GM18867 (cell line): ENCODE data around the gene FGL2.
"Not testable (repeated sequence)": the region's sequence is repeated elsewhere in the genome, so short reads cannot be mapped to it uniquely, and the experiment has no call there.

Experiments used
- ATAC-seq: cut with Tn5 transposase; IDR thresholded peaks from one replicate; pipeline ENCODE4 v1.9.1; 2021; ENCODE audit warnings: mild to moderate bottlenecking, moderate library complexity; ENCODE audit not compliant: unreplicated experiment

FGL2 gene

GRCh38 chr7:77199013-77199966, at the start of gene FGL2:
TSS of gene FGL2 (minus strand) at chr7:77199819. CDS start at chr7:77199793, 26 bp downstream.
- no peak for ATAC-seq

- no peak for ATAC-seq
Measured at GRCh38 chr7:77248154-77248553, 48.5 kb upstream of the FGL2 start.

GRCh38 chr7:77247206-77247850, 47.7 kb upstream of the FGL2 start:
- ATAC-seq, result peak; percentile 73

- no peak for ATAC-seq
Measured at GRCh38 chr7:77246026-77246640, 46.5 kb upstream of the FGL2 start.

GRCh38 chr7:77245015-77245755, 45.6 kb upstream of the FGL2 start:
- ATAC-seq, result no peak

- ATAC-seq, result no peak
Measured at GRCh38 chr7:77244222-77244934, 44.8 kb upstream of the FGL2 start.

- ATAC-seq, result no peak
Measured at GRCh38 chr7:77242554-77242953, 42.9 kb upstream of the FGL2 start.

- ATAC-seq, result no peak
Measured at GRCh38 chr7:77242068-77242467, 42.4 kb upstream of the FGL2 start.

- ATAC-seq, result no peak
Measured at GRCh38 chr7:77239471-77239870, 39.9 kb upstream of the FGL2 start.

- no peak for ATAC-seq
Measured at GRCh38 chr7:77238703-77239136, 39.1 kb upstream of the FGL2 start.

- no peak for ATAC-seq
Measured at GRCh38 chr7:77235276-77235675, 35.7 kb upstream of the FGL2 start.

- ATAC-seq, result no peak
Measured at GRCh38 chr7:77232467-77232866, 32.8 kb upstream of the FGL2 start.

- ATAC-seq, result not testable (repeated sequence)
Measured at GRCh38 chr7:77228795-77229194, 29.2 kb upstream of the FGL2 start.

- ATAC-seq, result no peak
Measured at GRCh38 chr7:77226357-77226839, 26.8 kb upstream of the FGL2 start.

- no peak for ATAC-seq
Measured at GRCh38 chr7:77223261-77223660, 23.6 kb upstream of the FGL2 start.

GRCh38 chr7:77222819-77223218, 23.2 kb upstream of the FGL2 start:
- ATAC-seq, result no peak

- no peak for ATAC-seq
Measured at GRCh38 chr7:77222065-77222464, 22.4 kb upstream of the FGL2 start.

GRCh38 chr7:77219701-77220331, 20.2 kb upstream of the FGL2 start:
- ATAC-seq, result not testable (repeated sequence)

- ATAC-seq, result no peak
Measured at GRCh38 chr7:77217474-77218185, 18.0 kb upstream of the FGL2 start.
